SU-DHL-6 (cell line): ENCODE results near the gene STKLD1.
"Not testable (repeated sequence)": the region's sequence is repeated elsewhere in the genome, so short reads cannot be mapped to it uniquely, and the experiment has no call there.

Experiments used
- EZH2phosphoT487 ChIP-seq: fragments of 200-600 bp; sonication (generic), shearing (Covaris generic); conservative IDR thresholded peaks from 2 replicates; pipeline ENCODE4 v1.6.1; 2018; ENCODE audit warnings: mild to moderate bottlenecking, antibody characterized with exemption, low read length, moderate library complexity, mixed read lengths
- TF ChIP-seq, protein P1 (sequence below): fragments of 200-600 bp; sonication (generic); IDR thresholded peaks from one replicate; pipeline ENCODE4 v1.5.1; 2017; ENCODE audit warnings: antibody characterized with exemption, mild to moderate bottlenecking, low read length, moderate library complexity; ENCODE audit not compliant: insufficient read depth, poor library complexity, severe bottlenecking

DNA sequence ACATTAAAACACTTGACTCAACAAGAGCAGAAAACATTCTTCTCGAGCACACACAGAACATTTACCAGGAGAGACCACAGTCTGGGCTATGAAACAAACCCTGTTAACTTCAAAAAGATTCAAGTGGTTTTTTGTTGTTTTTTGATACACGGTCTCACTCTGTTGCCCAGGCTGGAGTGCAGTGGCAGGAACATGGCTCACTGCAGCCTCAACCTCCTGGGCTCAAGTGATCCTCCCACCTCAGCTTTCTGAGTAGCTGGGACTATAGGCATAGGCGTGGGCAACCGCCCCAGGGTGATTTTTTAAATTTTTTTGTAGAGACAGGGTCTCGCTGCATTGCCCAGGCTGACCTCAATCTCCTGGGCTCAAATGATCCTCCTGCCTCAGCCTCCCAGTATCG is 49.1 kb upstream of the STKLD1 start:
- TF ChIP-seq, protein P1, sequence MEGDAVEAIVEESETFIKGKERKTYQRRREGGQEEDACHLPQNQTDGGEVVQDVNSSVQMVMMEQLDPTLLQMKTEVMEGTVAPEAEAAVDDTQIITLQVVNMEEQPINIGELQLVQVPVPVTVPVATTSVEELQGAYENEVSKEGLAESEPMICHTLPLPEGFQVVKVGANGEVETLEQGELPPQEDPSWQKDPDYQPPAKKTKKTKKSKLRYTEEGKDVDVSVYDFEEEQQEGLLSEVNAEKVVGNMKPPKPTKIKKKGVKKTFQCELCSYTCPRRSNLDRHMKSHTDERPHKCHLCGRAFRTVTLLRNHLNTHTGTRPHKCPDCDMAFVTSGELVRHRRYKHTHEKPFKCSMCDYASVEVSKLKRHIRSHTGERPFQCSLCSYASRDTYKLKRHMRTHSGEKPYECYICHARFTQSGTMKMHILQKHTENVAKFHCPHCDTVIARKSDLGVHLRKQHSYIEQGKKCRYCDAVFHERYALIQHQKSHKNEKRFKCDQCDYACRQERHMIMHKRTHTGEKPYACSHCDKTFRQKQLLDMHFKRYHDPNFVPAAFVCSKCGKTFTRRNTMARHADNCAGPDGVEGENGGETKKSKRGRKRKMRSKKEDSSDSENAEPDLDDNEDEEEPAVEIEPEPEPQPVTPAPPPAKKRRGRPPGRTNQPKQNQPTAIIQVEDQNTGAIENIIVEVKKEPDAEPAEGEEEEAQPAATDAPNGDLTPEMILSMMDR: not testable (repeated sequence)
- not testable (repeated sequence) for TF ChIP-seq EZH2phosphoT487
